ENCODE measurements around the gene UPF3A. TPM values are rescaled to one million over a fixed set of nuclear protein-coding genes. Genes with fewer than 3 reads are reported as not detected.

Gene UPF3A
- total RNA-seq, 6 donors from 2014 or later: 27.5 to 117 (median 48.6) TPM

- TF ChIP-seq EP300 (IDR thresholded peaks at IDR 0.05) (no peak), POLR2A (IDR thresholded peaks at IDR 0.05) (no peak), POLR2AphosphoS5 (IDR thresholded peaks at IDR 0.05) (no peak)
- Histone ChIP-seq H3K4me3 (no peak overlapping the region), H3K36me3 (peaks cover 0 to 35% (median 8%) of the 10 kb centered on the region in 4 donors), H3K27ac (peak overlapping the region in 3 of 4 donors; percentile 95 to 98 (median 96)), H3K4me1 (peaks cover 17 to 29% (median 21%) of the 10 kb centered on the region in 4 donors), H3K9me3 (no peaks in the 10 kb centered on the region), H3K27me3 (no peaks in the 10 kb centered on the region)
- DNase-seq (no peak), ATAC-seq (ENCODE audit: low FRiP score in 2 of 2) (no peak)
- 70 to 87% methylated on average over 2 of the region's 2 CpGs for WGBS, 2 donors
These were observed 1.5 kb upstream of the UPF3A start for GRCh38 chr13:114279758-114280355.

- ATAC-seq (ENCODE audit: low FRiP score in 2 of 2) (peak; percentile 85 to 89), DNase-seq (peak; percentile 35 to 90)
These were observed 755 bp downstream of the UPF3A start for GRCh38 chr13:114282041-114282670.

GRCh38 chr13:114283576-114283975 is 2.2 kb downstream of the UPF3A start:
- Histone ChIP-seq H3K4me1 (peaks cover 17 to 29% (median 21%) of the 10 kb centered on the region in 4 donors), H3K27me3 (no peaks in the 10 kb centered on the region), H3K9me3 (no peaks in the 10 kb centered on the region), H3K4me3 (no peak overlapping the region), H3K36me3 (peaks cover 0 to 35% (median 25%) of the 10 kb centered on the region in 4 donors), H3K27ac (no peak overlapping the region)
- DNase-seq (no peak), ATAC-seq (ENCODE audit: low FRiP score in 2 of 2) (no peak)
- TF ChIP-seq EP300 (IDR thresholded peaks at IDR 0.05) (no peak), POLR2AphosphoS5 (IDR thresholded peaks at IDR 0.05) (no peak), POLR2A (IDR thresholded peaks at IDR 0.05) (no peak)
- TF ChIP-seq, protein P1, sequence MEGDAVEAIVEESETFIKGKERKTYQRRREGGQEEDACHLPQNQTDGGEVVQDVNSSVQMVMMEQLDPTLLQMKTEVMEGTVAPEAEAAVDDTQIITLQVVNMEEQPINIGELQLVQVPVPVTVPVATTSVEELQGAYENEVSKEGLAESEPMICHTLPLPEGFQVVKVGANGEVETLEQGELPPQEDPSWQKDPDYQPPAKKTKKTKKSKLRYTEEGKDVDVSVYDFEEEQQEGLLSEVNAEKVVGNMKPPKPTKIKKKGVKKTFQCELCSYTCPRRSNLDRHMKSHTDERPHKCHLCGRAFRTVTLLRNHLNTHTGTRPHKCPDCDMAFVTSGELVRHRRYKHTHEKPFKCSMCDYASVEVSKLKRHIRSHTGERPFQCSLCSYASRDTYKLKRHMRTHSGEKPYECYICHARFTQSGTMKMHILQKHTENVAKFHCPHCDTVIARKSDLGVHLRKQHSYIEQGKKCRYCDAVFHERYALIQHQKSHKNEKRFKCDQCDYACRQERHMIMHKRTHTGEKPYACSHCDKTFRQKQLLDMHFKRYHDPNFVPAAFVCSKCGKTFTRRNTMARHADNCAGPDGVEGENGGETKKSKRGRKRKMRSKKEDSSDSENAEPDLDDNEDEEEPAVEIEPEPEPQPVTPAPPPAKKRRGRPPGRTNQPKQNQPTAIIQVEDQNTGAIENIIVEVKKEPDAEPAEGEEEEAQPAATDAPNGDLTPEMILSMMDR (IDR thresholded peaks at IDR 0.05): no peak
- 75 to 84% methylated on average over 3 of the region's 3 CpGs for WGBS, 2 donors

More at GRCh38 chr13:114282041-114282670, 755 bp downstream of the UPF3A start:
- 0 to 1% methylated on average over 20 to 42 of the region's 50 CpGs for WGBS, 2 donors
- H3K9me3 ChIP-seq: no peaks in the 10 kb centered on the region
- peak overlapping the region; percentile 35 to 79 (median 74) for H3K4me3 ChIP-seq
- peak overlapping the region; percentile 95 to 99 (median 97) for H3K27ac ChIP-seq
- H3K27me3 ChIP-seq: no peaks in the 10 kb centered on the region
- peaks cover 17 to 29% (median 21%) of the 10 kb centered on the region in 4 donors for H3K4me1 ChIP-seq
- no peak for TF ChIP-seq EP300 (IDR thresholded peaks at IDR 0.05)
- peak; percentile 17 to 64 for TF ChIP-seq POLR2AphosphoS5 (IDR thresholded peaks at IDR 0.05)
- TF ChIP-seq, protein P1 (IDR thresholded peaks at IDR 0.05): peak in 1 of 6 experiments; percentile 7
- TF ChIP-seq POLR2A (IDR thresholded peaks at IDR 0.05): peak in 2 of 4 donors; percentile 49 to 69
- peaks cover 0 to 31% (median 11%) of the 10 kb centered on the region in 4 donors for H3K36me3 ChIP-seq

DNA sequence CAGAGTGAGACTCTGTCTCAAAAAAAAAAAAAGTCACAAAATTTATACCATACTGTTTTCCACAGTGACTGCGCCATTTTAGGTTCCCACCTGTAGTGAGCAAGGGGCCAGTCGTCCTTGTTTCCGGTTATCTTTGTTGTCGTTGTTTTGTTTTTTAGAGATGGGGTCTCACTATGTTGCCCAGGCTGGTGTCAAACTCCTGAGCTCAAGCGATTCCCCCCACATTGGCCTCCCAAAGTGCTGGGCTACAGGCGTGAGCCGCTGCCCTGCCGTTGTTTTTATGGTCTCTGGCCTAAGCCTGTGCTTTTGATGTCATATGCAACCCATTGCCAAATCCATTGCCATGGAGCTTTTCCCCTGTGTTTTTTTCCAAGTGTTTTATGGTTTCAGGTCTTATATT is 3.3 kb downstream of the UPF3A start:
- Histone ChIP-seq H3K27ac (no peak overlapping the region), H3K36me3 (peaks cover 0 to 44% (median 30%) of the 10 kb centered on the region in 4 donors)

More for the DNA sequence above, 3.3 kb downstream of the UPF3A start:
- H3K9me3 ChIP-seq: no peaks in the 10 kb centered on the region
- TF ChIP-seq EP300 (IDR thresholded peaks at IDR 0.05): no peak
- no peak for TF ChIP-seq POLR2A (IDR thresholded peaks at IDR 0.05)
- no peak for TF ChIP-seq POLR2AphosphoS5 (IDR thresholded peaks at IDR 0.05)
- TF ChIP-seq, protein P1 (IDR thresholded peaks at IDR 0.05): no peak
- H3K4me1 ChIP-seq: peaks cover 17 to 29% (median 21%) of the 10 kb centered on the region in 4 donors
- WGBS, 2 donors: 96% methylated on average over 8 of the region's 8 CpGs
- H3K27me3 ChIP-seq: no peaks in the 10 kb centered on the region
- H3K4me3 ChIP-seq: no peak overlapping the region
- no peak for DNase-seq
- ATAC-seq (ENCODE audit: low FRiP score in 2 of 2): no peak

Data from upper lobe of left lung (tissue), 6 donors.